Activated CD4-positive, alpha-beta T cell treated with anti-CD3 and anti-CD28 coated beads, Interleukin-2, amount 50 U/mL, for 1 hour (primary cell): ENCODE data around the gene USP27X.

ENCODE experiments used
- DNase-seq: peaks from one replicate; pipeline ENCODE4 v3.0.0-alpha.2; 2020

USP27X gene

GRCh38 chrX:49878834-49879655, at the start of gene USP27X:
Gene USP27X (plus strand): TSS chrX:49879484. CDS start chrX:49880308, 824 bp downstream.
- peak; percentile 73 for DNase-seq

DNA sequence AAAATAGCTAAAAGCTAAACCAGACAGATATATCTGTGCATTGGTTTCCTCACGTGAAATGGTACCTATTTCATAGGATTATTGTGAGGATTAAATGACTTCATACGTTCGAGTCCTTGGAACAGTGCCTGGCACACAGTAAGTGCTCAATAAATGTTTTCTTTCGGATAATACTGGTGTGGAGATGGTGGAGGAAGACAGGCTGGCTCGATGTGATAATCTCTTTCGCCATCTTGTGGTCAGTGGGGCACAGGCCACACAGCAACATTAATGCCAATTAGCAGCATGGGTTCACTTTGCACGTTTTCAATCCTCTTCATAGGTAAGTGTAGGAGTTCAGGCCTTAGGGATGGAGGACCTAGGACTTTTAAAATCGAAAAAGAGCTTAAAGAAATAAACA, 40.9 kb upstream of the USP27X start:
- no peak for DNase-seq

- peak; percentile 8 for DNase-seq
Observed at GRCh38 chrX:49840679-49841078, 38.6 kb upstream of the USP27X start.

DNA sequence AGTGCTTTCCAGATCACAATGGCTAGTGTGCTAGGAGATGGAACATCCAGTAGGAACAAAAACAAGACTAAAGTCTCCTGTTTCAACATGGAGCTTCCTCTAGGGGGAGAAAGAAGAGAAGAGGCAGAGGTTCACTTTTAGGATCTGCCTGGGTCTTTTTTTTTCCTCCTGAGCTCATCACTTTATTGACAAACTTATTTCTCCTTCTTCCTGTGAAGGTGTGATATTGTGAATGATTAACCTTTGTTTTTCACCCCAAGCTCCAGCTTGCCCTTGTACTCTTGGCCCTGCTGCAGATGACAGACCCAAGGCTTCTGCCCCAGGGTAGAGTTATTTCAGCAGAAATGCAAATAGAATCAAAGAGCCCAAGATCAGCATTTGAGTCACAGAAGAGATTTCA, 36.7 kb upstream of the USP27X start:
- no peak for DNase-seq

GRCh38 chrX:49844611-49845010, 34.7 kb upstream of the USP27X start:
- no peak for DNase-seq

DNA sequence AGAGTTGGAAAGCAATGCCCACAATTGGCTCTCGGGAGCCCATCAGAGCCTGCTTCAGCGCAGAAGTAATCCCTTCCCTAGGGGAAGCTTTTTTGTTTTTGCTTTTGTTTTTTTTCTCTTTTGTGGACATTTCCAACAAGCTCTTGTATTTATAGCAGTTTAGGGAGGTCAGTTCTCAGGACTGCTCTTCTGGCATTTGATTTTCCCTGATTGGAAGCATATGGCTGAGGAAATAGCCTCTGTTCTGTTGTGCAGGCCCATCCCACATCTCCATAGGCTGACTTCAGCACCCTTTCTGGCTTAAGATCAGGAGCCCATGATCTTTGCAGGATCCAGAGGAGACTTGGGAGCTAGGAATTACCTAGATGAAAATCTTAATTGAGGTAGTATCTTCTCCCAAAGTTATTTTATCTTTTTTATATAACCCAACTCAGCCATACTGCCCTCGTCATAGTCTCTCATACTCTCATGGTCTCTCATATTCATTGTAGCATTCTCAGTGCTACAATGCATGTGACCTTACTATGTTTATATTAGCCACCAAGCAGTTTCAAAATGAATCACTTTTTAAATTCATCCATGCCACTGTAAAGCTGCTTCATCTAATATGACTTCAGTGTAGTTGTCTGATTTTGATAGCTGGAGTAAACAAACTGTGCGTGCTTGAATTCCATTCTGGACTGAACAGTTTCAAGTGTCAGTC, 33.4 kb upstream of the USP27X start:
- DNase-seq, result no peak

GRCh38 chrX:49846522-49846921, 32.8 kb upstream of the USP27X start:
- no peak for DNase-seq

DNA sequence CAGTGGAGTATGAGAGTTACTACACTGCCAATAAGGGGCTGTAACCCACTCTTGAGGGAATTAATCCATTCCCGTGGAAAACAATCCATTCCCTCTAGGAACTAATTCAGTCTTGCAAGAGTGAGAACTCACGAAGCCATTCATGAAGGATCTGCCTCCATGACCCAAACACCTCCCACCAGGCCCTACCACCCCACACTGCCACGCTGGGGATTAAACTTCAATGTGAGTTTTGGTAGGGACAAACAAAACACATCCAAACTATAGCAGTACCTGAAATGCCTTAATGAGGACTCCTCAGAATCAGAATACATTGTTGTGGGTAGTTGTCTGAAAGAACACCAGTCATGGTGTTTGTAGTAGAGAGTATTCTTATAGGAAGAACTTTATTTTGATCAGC, 31.0 kb upstream of the USP27X start:
- DNase-seq, result no peak

GRCh38 chrX:49850028-49850427, 29.3 kb upstream of the USP27X start:
- DNase-seq, result no peak

GRCh38 chrX:49853661-49854060, 25.6 kb upstream of the USP27X start:
- no peak for DNase-seq

DNA sequence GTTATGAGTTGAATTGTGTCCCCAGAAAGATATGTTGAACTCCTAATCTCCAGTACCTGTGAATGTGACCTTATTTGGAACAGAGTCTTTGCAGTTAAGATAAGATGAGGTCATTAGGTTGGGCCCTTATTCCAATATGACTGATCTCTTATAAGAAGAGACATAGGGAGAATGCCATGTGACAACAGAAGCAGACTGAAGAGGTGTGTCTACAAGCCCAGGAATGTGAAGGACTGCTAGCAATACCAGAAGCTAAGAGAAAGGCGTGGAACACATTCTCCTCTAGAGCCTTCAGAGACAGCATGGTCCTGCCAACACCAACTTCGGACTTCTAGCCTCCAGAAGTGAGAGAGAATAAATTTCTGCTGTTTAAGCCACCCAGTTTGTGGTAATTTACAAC, 22.5 kb upstream of the USP27X start:
- DNase-seq, result no peak

- DNase-seq, result no peak
Observed at GRCh38 chrX:49858341-49858740, 20.9 kb upstream of the USP27X start.

- DNase-seq, result no peak
Observed at GRCh38 chrX:49859491-49859890, 19.8 kb upstream of the USP27X start.

DNA sequence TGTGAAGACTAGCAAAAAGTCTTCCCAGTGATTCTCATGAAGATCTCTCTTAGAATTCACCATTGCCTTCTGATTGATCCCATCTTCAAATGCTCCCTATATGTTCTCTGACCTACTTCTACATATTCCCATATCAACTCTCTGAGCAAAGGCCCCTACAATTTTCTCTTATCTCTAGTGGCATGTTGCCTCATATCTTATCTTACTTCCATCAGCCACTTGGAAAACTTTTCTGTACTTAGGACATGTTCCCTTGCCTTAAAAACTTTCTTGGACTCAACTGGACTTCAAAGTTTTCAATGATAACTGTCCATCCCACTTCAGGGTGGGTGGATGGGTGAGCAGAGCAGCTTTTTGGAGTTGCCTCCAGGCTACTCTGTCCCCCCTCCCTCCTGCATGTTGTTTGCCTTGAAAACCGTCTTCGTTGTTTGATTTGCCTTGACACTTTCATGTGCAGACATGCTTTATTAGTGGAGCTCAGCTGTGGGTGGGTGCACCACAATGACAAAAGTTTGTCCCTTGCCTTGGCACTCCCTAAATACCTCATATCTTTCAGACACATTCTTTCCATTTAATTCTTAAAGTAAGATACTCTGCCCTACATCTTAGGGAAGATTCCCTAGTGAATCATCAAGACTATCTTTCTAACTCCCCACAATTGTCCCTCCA, 18.3 kb upstream of the USP27X start:
- DNase-seq, result no peak

GRCh38 chrX:49862093-49862492, 17.2 kb upstream of the USP27X start:
- no peak for DNase-seq

DNA sequence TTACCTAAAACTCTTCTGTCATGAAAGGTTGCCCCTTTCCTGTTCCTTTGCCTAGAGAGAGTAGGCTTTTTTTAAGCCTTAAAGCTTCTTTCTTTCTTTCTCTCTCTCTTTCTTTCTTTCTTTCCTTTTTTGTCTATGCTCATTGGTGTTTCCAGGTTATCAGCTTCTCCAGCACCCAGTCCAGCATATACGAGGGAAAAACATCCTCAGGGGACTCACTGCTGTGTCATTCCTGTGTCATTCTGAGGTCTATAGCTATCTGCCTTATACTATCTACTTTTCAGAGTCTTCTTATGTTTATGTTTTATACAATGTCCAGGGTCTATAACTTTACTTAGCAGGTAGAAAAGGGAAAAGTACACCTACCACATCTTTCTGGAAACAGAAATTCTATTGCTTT, 10.5 kb upstream of the USP27X start:
- DNase-seq, result no peak

GRCh38 chrX:49876750-49877149, 2.5 kb upstream of the USP27X start:
- no peak for DNase-seq

DNA sequence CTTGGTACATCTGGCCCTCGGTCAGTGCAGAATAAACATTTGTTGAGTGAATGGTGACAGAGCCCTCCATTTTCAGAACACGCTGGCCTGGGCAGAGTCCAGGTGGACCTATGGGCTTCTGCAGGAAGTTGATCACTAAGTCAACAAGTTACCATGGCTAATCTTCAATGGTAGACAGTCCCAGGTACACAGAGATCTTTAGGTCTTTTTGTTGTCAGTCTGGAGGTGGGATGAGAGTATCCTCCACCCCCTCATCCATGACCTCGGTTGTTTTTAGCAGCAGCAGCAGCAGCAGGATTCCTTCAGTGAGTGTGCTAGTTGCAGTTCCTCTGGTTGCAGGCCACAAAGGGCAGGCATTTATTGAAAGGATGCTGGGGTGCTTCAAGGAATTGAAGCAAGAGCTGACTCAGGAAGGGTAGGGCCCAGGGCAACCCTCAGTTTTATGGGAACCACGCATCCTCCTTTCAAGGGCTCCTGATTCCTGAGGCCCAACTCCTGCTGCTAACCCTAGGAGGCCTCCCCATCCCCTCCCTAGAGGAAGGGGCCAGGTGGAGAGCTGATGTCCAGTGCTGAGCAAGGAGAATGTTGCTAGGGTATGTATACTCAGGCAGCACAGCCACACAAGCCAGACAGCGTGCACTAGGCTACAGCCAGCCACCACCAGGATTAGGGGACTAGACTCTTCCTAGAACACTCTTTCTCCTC, 1.7 kb upstream of the USP27X start:
- no peak for DNase-seq

- no peak for DNase-seq
Observed at GRCh38 chrX:49878128-49878833, 1.0 kb upstream of the USP27X start.

DNA sequence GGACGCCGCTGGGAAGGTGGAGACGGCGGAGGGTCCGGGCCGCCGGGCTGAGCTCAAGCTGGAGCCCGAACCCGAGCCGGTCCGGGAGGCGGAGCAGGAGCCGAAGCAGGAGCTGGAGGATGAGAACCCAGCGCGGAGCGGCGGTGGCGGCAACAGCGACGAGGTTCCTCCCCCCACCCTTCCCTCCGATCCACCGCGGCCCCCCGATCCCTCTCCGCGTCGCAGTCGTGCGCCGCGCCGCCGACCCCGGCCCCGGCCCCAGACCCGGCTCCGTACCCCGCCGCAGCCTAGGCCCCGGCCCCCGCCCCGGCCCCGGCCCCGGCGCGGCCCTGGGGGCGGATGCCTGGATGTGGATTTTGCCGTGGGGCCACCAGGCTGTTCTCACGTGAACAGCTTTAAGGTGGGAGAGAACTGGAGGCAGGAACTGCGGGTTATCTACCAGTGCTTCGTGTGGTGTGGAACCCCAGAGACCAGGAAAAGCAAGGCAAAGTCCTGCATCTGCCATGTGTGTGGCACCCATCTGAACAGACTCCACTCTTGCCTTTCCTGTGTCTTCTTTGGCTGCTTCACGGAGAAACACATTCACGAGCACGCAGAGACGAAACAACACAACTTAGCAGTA, 483 bp downstream of the USP27X start:
- no peak for DNase-seq

GRCh38 chrX:49880668-49881067, 1.4 kb downstream of the USP27X start:
- DNase-seq, result no peak

- peak; percentile 57 for DNase-seq
Observed at GRCh38 chrX:49884290-49884862, 5.1 kb downstream of the USP27X start.
